Measurements from ENCODE around the gene GHDC. TPM values are rescaled to one million over a fixed set of nuclear protein-coding genes. Genes with fewer than 3 reads are reported as not detected.

GHDC gene
- total and polyA plus RNA-seq, 2 of the 8 experiments (the other 6 are each of a cell fraction or from before 2014, with no cell fraction given) = 7.4 to 8.1 TPM

GRCh38 chr17:42180411-42180921 is 13.8 kb downstream of the GHDC start:
- Histone ChIP-seq H2AK5ac (ENCODE audit: low read depth, low read length) (no peak overlapping the region), H4K5ac (ENCODE audit: insufficient read length, low read depth, low read length) (no peak overlapping the region), H4K20me1 (replicated peaks in 1 of 2; ENCODE audit: control insufficient read depth in 1 of 2, insufficient read depth in 2 of 2, low read length in 2 of 2) (peaks cover 0 to 1% of the 10 kb centered on the region in 2 experiments), H3K36me3 (ENCODE audit: control insufficient read depth in 2 of 4, insufficient read depth in 4 of 4, low read length in 3 of 4) (no peaks in the 10 kb centered on the region), H3K4ac (replicated peaks; ENCODE audit: insufficient read length, low read depth, low read length) (no peak overlapping the region), H3K27ac (ENCODE audit: low read depth, low read length) (no peak overlapping the region), H3K79me2 (ENCODE audit: control insufficient read depth in 1 of 2, insufficient read depth in 2 of 2, low read length in 2 of 2) (no peaks in the 10 kb centered on the region), H2BK15ac (ENCODE audit: low read length) (no peak overlapping the region), H3K14ac (ENCODE audit: insufficient read length) (no peak overlapping the region), H2BK5ac (ENCODE audit: low read depth, low read length) (no peak overlapping the region), H4K91ac (replicated peaks; ENCODE audit: insufficient read length, low read length) (no peak overlapping the region), H3K9ac (replicated peaks in 1 of 4; ENCODE audit: extremely low read depth in 1 of 4, low read depth in 3 of 4, low read length in 3 of 4) (no peak overlapping the region), H2BK20ac (ENCODE audit: low read length) (no peak overlapping the region), H3K56ac (replicated peaks; ENCODE audit: insufficient read length, low read depth, low read length) (no peak overlapping the region), H3K4me2 (ENCODE audit: insufficient read depth in 1 of 2, low read depth in 2 of 2, low read length in 2 of 2) (peak overlapping the region; percentile 92 to 96), H3K79me1 (ENCODE audit: low read depth, low read length) (no peaks in the 10 kb centered on the region), H4K8ac (ENCODE audit: extremely low read depth, insufficient read depth, low read length) (no peak overlapping the region), H3K23me2 (ENCODE audit: low read depth, low read length) (peaks cover 13% of the 10 kb centered on the region; the same call in 1 of the 2 replicates), H2BK120ac (replicated peaks; ENCODE audit: low read depth, low read length) (no peak overlapping the region), H3K9me3 (ENCODE audit: insufficient read depth in 2 of 2, low read depth in 1 of 2, low read length in 1 of 2) (no peaks in the 10 kb centered on the region), H3K18ac (ENCODE audit: extremely low read depth, low read length) (no peak overlapping the region), H3K4me3 (ENCODE audit: extremely low read depth in 1 of 4, insufficient read depth in 2 of 4, low read depth in 3 of 4, low read length in 4 of 4) (peak overlapping the region; percentile 40 to 73 (median 51)), H2BK12ac (ENCODE audit: low read depth, low read length) (no peak overlapping the region), H3K23ac (ENCODE audit: insufficient read length) (no peak overlapping the region), H2AFZ (ENCODE audit: low read length) (no peak overlapping the region), H3K4me1 (replicated peaks in 1 of 4; ENCODE audit: control insufficient read depth in 3 of 4, insufficient read depth in 4 of 4, low read length in 3 of 4) (peaks cover 0 to 17% (median 13%) of the 10 kb centered on the region in 4 experiments; a peak in 5 of 7 replicates), H3K27me3 (replicated peaks in 1 of 4; ENCODE audit: control insufficient read depth in 3 of 4, extremely low read depth in 1 of 4, insufficient read depth in 3 of 4, low read length in 3 of 4) (peaks cover 7 to 52% (median 39%) of the 10 kb centered on the region in 4 experiments)
- ChIA-PET POLR2A (ENCODE audit: partially characterized antibody) (interaction anchor here (0.7 to 1.7 kb wide), 6 partner anchors 9 to 262 kb away, joined by 3 to 8 read pairs (median 3); partner anchors contain the start of genes ACLY and GHDC), CTCF (ENCODE audit: partially characterized antibody) (interaction anchor here (0.7 to 4.9 kb wide), 19 partner anchors 9 to 162 kb away, joined by 3 to 34 read pairs (median 3); partner anchors contain the start of genes DNAJC7, HSPB9 and KAT2A)
- DNase-seq (ENCODE audit: low read depth in 1 of 2, low spot score in 2 of 2) (peak in 1 of 2 experiments; percentile 75), FAIRE-seq (no peak)
- TF ChIP-seq ATF3 (IDR thresholded peaks at IDR 0.05; ENCODE audit: insufficient read depth, low read depth, low read length) (no peak), TBP (IDR thresholded peaks at IDR 0.05; ENCODE audit: low read depth, low read length) (no peak), MAFK (IDR thresholded peaks at IDR 0.05; ENCODE audit: low read depth, low read length) (no peak), ZNF274 (IDR thresholded peaks at IDR 0.05; ENCODE audit: borderline replicate concordance, extremely low read depth, low read length) (no peak), RNF2 (IDR thresholded peaks at IDR 0.05; ENCODE audit: borderline replicate concordance, low read depth, low read length, missing control alignments, poor library complexity, severe bottlenecking) (peak; percentile 12), GABPA (IDR thresholded peaks at IDR 0.05; ENCODE audit: borderline replicate concordance, insufficient read depth, low read length) (no peak), CHD2 (IDR thresholded peaks at IDR 0.05; ENCODE audit: low read length) (no peak), KDM5A (IDR thresholded peaks at IDR 0.05; ENCODE audit: low read length) (no peak), SRF (IDR thresholded peaks at IDR 0.05; ENCODE audit: low read depth, low read length) (no peak), ASH2L (IDR thresholded peaks at IDR 0.05; ENCODE audit: low read length) (peak; percentile 72)
- 5% methylated on average over 25 of the region's 33 CpGs; no CpG with 5 or more reads in 1 of the 2 experiments for WGBS, 2 experiments (ENCODE audit: extremely low coverage in 1 of 2, insufficient coverage in 1 of 2, insufficient read length in 1 of 2, insufficient replicate concordance in 2 of 2, low coverage in 1 of 2, low lambda C conversion rate in 2 of 2, missing lambda C conversion rate in 1 of 2)
